ENCODE data around the gene CCDC13.

CCDC13 gene

DNA sequence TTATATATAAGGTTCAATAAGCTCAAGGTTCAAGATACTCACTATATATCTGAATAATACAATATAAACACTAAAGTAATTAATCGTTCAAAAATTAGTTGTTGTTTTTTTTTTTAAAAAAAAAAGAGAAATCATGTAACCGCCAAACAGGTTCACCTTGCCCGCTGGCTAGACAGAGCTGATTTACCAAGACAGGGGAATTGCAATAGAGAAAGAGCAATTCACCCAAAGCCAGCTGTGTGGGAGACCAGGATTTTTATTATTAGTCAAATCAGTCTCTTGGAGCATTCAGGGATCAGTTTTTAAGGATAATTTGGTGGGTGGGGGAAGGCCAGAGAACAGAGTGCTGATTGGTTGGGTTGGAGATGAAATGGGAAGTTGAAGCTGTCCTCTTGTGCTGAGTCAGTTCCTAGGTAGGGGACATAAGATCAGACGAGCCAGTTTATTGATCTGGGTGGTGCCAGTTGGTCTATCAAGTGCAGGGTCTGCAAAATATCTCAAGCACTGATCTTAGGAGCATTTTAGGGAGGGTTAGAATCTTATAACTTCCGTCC, 23.4 kb upstream of the CCDC13 start:
- no peak for DNase-seq (ENCODE audit: low read depth in 2 of 2)

DNA sequence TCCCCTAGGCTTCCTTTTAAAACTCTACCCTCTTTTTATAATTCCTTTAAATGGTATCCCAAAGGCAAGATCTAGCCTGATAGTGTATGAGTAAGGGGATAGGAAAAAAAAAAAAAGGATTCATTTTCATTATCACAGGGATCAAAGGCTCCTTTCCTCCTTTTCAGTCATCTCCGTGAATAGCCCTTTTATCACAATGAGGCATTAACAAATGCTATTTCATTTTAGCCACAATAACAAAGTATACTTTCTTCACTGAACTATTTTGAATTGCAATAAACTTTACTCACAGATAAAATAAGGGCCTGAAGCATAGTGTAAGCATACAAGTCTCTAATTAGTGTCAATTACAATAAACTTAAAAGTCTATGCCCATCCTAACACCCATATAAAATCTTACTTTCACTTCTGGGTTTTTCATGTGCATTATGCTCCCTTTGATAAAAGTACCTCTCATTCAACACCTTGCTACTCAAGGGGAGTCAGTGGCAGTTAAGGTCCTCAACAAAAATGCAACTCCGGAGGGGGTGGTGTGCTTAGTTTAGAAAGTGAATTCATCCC, 22.6 kb upstream of the CCDC13 start:
- DNase-seq (ENCODE audit: low read depth in 2 of 2) = no peak

DNA sequence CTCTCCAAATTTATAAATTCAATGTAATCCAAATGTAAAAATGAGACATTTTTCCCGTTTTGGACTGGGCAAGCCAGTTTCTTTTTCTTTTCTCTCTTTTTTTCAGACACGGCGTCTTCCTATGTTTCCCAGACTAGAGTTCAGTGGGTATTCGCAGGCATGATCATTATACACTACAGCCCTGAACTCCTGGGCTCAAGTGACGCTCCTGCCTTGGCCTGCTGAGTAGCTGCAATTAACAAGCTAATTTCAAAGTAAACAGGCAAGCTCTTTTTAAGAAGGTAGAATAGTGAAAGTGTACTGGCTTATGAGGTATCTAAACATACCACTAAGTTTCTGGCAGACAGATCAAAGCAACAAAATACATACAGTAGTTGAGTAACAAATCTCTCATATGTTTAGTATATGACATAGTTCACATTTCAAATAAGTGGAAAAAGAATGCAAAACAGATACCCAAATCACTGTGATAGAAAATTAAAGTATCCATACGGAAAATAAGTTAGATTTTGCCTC, 17.7 kb upstream of the CCDC13 start:
- no peak for DNase-seq (ENCODE audit: low read depth in 2 of 2)

DNA sequence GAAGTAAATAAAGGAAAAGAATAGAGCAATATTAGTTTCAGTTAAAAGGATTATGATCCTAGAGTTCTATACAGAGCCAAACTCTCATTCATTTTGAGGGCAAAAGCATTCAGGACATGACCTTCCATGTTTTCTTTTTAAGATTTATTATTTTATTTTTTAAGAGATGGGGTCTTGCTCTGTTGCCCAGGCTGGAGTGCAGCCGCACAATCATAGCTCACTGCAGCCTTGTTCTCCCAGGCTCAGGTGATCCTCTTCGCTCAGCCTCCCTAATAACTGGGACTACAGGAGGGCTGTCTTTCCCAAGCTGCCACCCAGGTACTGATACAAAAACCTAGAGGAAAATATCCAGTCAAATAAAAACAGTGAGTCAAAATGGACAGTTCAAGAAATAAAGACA, 13.6 kb upstream of the CCDC13 start:
- no peak for DNase-seq (ENCODE audit: low read depth in 2 of 2)

DNA sequence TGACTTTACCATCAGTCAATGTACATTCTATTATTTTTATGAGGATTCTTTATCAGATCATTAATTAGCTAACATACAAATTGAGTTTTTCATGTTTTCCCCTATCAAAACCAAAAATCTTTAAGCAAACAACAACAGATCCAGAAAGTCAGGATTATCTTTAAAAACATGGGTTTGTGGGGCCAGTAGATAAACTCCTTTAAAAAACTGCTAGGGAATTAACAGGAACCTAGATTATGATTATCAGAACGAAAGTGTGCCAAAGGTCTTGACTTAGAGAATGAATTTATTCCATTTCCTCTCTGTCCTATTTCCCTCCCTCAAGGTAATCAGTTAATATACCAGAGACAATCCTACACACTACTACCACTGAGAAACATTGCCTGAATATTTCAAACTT, 13.2 kb upstream of the CCDC13 start:
- DNase-seq (ENCODE audit: low read depth in 2 of 2) = no peak

DNA sequence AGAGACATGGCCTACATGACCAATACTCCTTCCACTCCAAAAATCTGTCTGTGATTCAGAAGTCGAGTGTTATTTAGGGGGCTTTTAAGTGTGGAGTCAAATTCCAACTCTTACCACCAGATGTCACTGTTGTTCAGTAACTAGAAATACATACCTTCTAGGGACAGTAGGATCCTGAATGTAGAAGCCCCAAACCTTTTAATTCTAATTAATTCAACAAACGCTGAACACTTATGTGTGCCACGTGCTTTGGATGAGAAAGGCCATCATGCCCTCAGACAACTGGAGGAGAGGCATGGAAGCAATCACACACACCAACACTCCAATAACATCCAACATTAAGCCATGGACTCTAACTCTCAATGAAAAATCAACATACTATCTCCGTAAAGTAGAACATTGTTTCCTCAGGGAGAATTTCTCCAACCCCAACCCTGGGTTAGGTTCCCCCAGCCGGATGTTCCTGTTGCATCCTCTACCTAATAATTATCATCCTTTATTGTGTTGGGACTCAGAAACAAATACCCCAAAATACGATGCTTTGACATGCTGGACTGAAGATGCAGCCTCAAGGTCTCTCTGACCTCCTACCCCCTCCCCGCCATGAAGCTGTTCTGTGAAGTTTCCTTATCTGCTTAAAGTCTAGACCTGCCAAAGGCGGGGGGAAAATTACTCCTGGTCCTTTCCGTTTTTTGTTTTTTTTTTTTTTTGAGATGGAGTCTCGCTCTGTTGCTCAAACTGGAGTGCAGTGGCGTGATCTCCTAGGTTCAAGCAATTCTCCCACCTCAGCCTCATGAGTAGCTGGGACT, 8.0 kb upstream of the CCDC13 start:
- DNase-seq (ENCODE audit: low read depth in 2 of 2) = no peak

DNA sequence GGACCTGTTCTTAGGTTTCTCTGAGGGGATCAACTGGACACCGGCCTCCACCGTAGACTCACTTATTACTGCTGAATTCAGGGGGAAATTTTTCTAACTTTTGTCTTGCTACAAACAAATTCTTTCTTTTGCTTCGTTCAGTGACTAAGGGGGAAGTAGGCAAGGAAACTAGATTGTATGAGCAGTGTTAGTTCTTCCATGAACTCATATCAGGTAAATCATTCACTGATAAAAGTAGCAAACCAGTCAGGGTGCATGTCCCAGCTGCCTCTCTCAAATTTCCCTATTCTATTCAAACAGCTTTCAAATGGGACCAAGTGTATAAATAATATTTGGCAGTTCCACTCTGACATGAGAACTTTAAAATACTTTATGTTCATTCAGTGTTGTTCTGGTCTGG, 7.3 kb upstream of the CCDC13 start:
- no peak for DNase-seq (ENCODE audit: low read depth in 2 of 2)

DNA sequence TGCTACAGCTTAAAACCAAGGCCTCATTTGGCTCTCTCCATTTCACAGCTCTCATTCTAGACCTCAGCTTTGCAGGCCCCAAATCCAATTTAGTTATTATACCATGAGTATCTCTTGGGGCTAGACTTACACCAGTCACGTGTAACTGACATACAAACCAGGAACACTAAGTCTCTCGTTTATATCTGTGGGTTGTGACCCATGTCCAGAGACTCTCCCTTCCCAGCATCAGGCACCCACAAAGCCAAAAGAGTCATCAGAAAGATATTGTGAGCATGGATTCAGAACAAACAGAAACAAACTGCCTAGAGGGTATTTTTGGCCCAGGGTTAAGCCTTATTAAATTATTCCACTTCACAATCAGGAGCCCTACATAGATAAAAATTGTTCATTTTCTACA, 5.6 kb upstream of the CCDC13 start:
- DNase-seq (ENCODE audit: low read depth in 2 of 2) = no peak

DNA sequence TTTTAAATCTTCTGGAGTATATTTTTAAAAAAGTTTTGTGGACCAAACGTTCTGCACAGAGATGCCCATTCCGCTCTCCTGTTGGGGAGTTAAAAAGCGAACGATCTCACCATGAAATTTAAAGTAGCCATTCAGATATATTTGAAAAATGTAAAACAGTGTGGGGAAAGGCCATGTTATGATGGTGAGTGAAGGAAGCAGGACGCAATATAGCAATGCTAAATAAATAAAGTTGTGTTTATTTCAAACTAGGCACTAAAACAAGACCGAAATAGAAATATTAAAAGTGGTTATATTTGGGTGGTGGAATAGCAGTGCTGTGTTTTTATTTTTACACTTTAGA, 327 bp upstream of the CCDC13 start:
- no peak for DNase-seq (ENCODE audit: low read depth in 2 of 2)

DNA sequence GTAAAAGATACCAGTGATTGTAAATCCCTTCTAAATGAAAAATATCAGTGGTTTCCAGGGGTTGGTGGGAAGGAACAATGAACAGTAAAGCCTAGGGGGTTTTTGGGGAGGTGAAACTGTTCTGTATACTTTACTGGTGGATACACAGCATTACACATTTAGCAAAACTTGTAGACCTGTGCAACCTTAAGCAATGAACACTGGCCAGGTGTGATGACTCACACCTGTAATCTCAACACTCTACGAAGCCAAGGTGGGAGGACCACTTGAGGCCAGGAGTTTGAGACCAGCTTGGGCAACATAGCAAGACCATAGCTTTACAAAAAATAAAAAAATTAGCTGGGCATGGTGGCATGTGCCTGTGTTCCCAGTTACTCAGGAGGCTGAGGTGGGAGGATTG, 1.8 kb downstream of the CCDC13 start:
- DNase-seq (ENCODE audit: low read depth in 2 of 2) = no peak

DNA sequence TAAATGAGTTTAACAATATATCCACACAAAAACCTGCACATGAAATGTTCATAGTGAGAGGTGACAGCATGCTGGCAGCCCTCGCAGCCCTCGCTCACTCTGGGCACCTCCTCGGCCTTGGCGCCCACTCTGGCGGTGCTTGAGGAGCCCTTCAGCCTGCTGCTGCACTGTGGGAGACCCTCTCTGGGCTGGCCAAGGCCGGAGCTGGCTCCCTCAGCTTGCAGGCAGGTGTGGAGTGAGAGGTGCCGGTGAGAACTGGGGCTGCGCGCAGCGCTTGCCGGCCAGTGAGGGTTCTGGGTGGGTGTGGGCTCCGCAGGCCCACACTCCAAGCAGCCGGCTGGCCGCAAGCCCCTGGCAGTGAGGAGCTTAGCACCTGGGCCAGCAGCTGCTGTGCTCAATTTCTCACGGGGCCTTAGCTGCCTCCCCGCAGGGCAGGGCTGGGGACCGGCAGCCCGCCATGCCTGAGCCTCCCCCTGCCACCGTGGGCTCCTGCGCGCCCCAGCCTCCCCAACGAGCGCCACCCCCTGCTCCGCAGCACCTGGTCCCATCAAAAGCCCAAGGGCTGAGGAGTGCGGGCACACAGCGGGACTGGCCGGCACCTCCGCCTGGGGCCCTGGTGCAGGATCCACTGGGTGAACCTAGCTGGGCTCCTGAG, 3.4 kb downstream of the CCDC13 start:
- DNase-seq (ENCODE audit: low read depth in 2 of 2) = no peak

DNA sequence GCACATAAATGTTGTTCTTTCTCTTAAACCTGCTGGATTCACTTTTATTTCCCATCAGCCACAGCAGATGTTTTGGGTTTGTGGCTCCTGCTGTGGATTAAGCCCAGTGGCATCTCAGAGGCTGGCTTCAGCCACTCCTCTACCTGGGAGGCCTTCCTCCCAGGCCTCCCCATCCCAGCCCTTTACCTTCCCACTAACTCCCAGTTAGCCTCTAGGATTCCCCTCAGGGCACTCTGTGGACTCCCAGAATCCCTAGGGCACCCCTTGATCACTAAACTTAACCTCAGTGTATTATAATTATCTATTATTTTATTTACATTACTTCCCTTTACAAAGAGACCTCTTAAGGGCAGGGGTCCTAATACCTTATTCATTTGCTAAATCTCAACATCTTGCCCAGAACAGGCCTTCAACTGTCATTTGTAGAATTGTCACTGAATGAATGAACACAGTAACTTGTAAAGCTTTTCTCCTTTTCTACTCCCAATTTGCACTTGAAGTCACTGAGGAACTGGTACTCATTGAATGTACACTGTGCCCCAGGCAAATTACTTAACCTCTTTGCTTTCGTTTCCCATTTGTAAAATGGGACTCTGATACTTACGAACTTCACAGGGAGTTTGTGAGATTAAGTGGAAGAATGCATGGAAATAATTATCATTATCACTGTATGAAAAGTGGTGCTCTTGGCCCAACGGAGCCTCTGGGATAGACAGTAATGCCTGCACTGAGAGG, 8.3 kb downstream of the CCDC13 start:
- DNase-seq (ENCODE audit: low read depth in 2 of 2) = no peak

DNA sequence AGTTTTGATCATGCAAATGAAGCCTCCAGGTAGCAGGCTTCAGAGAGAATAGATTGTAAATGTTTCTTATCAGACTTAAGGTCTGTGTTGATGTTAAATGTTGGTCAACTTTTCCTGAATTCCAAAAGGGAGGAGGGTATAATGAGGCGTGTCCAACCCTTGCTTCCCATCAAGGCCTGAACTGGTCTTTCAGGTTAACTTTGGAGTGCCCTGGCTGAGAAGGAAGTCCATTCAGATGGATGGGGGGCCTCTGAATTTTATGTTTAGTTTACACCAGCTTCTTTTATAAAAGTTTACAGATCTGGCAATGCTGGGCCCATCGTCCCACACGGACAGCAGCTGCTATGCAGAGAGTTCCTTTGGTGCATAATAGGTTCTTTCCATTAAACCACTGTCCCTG, 8.9 kb downstream of the CCDC13 start:
- DNase-seq (ENCODE audit: low read depth in 2 of 2) = no peak

DNA sequence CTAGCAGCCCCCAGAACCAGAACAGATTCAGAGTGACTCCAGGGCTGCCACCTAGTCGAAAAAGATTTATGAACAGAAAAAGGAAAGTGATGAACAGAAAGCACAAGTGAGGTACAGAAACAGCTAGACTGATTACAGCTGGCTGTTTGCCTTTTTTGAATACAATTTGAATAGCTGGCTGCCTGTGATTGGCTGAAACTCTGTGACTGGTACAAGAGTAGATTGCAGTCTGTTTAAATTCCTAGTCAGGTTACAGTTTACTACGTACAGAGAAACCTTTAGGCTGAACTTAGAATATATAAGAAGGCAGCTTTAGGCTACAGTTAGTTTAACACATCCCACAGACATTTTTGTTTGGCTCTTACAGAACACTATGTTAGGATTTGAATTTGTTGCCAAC, 10.0 kb downstream of the CCDC13 start:
- no peak for DNase-seq (ENCODE audit: low read depth in 2 of 2)

DNA sequence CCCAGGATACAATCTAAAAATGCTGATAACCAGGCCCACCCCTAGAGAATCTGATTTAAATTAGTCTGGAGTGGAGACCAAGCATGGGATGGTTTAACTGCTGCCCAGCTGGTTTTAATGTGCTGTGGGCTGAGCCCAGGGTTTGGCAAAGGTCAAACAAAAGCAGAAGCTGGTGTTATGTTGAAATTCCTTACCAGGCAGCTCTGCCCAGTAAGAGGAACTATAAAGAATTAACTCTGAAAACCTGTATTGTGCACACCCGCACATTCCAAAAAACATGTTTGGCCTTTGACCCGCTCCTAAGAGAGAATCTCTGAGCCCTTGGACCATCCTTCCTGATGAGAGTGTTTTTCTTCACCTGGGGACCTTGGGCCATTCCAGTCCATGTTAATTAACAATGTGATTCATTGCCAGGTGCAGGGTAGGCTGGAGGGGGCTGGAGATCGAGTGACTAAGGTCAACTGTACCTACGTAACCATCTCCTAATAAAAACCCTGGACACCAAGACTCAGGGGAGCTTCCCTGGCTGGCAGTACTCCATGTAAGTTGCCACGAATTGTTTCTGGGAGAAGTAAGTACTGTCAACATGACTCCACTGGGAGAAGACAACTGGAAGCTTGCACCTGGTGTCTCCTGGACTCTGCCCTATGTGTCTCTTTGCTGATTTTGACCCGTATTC, 10.9 kb downstream of the CCDC13 start:
- no peak for DNase-seq (ENCODE audit: low read depth in 2 of 2)

DNA sequence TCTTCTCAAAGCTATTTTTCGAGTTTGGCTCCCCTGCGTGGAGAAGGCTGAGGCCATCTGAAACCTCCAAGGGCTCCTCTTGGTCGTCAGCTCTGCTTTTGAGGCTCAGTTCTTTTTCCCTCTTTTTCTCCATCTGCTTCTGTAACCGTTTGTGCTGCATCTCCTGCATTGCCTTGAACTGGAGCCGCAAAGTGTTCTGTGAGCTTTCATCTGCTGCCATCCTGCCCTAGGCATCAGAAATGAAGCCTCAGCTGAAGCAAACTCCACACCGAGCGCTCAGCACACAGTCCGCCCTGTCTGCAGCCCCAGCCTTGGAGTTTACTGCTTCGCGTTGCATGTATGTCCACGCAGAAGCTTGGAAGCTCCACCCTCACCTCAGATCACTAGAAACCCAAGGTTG, 14.9 kb downstream of the CCDC13 start:
- no peak for DNase-seq (ENCODE audit: low read depth in 2 of 2)

DNA sequence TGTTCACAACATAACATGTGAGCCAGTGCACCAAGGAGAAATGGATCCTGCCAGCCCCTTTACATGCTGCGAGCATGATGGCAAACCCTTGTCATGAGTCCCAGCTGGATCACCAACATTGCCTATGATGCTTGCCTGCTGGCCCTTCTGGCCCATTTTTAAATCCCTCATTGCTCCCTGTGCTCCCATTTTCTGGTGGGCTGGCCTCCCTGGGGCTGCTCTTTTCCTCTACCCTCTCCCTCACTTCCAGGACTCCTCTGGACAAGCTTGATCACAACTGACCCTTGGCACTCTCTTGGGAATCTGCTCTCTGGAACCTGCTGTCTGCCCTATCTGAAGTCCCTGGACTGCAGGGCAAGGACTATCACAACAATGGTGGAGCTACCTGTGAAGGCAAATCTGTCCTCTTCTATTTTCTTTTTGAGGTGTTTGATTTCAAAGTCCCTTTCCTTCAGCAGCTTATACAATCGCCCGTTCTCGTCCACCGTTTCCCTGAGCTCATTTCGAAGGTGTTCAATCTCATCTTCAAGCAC, 16.3 kb downstream of the CCDC13 start:
- no peak for DNase-seq (ENCODE audit: low read depth in 2 of 2)

DNA sequence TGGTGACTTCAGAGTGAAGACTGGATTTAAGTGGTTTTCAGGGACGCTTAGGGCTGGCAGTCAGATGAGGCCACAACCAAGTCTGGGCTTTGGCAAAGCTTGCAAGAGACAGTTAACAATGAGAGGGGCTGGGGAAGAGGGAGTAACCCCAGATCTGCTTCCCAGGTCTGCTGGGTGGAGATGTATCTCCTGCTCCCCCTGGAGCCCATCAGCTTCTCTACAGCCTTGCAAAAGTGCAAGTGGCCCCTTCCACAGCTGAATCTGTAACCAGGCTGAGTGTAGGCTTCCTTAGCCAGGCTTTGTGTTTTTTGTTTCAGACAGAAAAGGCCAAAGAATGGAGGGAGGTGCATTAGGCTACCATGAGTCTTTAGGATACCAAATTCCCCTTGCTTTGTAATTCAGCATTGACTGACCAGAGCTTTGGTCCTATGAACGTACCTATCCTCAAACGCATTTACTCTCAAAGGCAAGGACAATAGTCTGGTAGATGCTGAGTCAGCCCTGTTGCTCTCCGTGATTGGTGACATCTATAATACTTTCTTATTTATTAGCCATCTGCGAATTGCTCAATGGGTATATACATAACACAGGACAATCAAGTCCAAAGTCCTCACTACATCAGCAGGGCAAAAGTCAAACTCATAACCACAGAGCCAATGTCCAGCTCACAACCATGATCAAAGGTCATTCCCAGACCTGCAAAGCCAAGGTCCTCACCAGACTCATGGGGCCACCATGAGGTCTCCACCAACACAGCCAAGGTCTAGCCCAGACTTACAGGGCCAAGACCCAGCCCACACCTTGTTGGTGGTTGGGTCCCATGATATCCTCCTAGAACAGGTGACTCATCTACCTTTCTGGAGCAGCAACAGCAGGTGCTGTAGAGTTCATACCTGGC, 17.1 kb downstream of the CCDC13 start:
- no peak for DNase-seq (ENCODE audit: low read depth in 2 of 2)

DNA sequence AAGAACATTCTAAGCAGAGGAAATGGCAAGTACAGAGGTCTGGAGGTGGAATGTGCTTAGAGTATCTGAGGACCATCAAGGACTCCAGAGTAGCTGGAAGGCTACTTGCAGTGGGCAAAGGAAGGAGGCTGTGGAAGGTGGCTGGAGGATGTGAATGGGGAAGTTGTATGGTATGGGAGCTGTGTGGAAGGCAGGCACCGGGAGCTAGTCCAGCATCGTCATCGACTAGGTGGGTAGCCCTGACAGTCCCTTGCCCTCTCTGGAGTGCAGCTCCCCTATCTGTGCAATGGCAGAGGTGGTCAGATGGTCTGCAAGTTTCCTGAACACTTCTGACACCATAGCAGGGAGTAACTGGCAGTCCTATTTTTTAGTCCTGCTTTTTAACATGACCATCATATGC, 19.3 kb downstream of the CCDC13 start:
- no peak for DNase-seq (ENCODE audit: low read depth in 2 of 2)

DNA sequence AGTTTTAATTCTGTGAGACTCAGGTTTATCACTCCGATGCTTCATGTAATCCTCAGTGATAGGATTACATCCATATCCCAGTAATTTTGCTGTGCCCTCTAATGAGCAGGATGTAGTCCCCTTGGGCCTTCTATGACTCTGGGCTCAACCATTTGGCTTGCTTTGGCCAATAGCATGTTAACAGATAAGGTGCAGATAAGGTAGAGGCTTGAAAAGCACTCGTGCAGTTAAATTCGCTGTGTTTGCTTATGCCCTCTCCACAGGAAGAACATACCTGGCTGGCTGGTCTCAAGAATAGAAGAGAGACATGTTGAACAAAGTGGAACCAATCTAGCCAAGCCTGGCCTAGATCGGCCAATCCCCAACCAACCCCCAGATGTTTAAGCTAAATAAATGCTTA, 20.1 kb downstream of the CCDC13 start:
- no peak for DNase-seq (ENCODE audit: low read depth in 2 of 2)
